ENCODE measurements around the gene GPR62.

The GPR62 gene

DNA sequence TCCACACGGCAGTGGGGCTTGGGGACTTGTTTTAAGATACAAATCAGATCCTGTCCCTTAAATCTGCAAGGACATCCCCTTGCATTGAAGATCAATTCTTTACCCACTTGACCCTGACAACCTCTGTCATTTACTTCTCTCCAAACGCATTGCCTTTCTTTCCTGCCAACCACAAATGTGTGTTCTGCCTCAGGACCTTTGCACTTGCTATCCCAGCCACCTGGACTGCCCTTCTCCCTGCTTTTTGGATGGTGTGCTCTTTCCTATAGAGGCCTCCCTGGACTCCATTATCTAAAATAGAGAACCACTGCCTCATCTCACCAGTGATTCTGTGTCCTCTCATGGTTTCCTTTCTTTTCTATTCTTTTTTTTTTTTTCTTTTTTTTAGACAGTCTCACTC, 42.0 kb downstream of the GPR62 start:
- TF ChIP-seq, protein P1, sequence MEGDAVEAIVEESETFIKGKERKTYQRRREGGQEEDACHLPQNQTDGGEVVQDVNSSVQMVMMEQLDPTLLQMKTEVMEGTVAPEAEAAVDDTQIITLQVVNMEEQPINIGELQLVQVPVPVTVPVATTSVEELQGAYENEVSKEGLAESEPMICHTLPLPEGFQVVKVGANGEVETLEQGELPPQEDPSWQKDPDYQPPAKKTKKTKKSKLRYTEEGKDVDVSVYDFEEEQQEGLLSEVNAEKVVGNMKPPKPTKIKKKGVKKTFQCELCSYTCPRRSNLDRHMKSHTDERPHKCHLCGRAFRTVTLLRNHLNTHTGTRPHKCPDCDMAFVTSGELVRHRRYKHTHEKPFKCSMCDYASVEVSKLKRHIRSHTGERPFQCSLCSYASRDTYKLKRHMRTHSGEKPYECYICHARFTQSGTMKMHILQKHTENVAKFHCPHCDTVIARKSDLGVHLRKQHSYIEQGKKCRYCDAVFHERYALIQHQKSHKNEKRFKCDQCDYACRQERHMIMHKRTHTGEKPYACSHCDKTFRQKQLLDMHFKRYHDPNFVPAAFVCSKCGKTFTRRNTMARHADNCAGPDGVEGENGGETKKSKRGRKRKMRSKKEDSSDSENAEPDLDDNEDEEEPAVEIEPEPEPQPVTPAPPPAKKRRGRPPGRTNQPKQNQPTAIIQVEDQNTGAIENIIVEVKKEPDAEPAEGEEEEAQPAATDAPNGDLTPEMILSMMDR (IDR thresholded peaks at IDR 0.05; ENCODE audit: extremely low read depth, insufficient read depth, missing control alignments): no peak
- in situ Hi-C loops (cut with MboI; ENCODE audit: low pct_unique_long_range_greater_than_20kb, low sequenced_read_pairs, unreplicated experiment): no loop called here
- DNase-seq (ENCODE audit: low spot score): no peak

GRCh38 chr3:51997935-51998596, 42.9 kb downstream of the GPR62 start:
- in situ Hi-C loops (cut with MboI; ENCODE audit: low pct_unique_long_range_greater_than_20kb, low sequenced_read_pairs, unreplicated experiment): no loop called here
- TF ChIP-seq, protein P1 (IDR thresholded peaks at IDR 0.05; ENCODE audit: extremely low read depth, insufficient read depth, missing control alignments): no peak
- no peak for DNase-seq (ENCODE audit: low spot score)

GRCh38 chr3:51998774-51999173, 43.6 kb downstream of the GPR62 start:
- TF ChIP-seq, protein P1 (IDR thresholded peaks at IDR 0.05; ENCODE audit: extremely low read depth, insufficient read depth, missing control alignments): no peak
- DNase-seq (ENCODE audit: low spot score): no peak
- in situ Hi-C loops (cut with MboI; ENCODE audit: low pct_unique_long_range_greater_than_20kb, low sequenced_read_pairs, unreplicated experiment): no loop called here

- TF ChIP-seq, protein P1 (IDR thresholded peaks at IDR 0.05; ENCODE audit: extremely low read depth, insufficient read depth, missing control alignments): no peak
- in situ Hi-C loops (cut with MboI; ENCODE audit: low pct_unique_long_range_greater_than_20kb, low sequenced_read_pairs, unreplicated experiment): loop anchor here (5.0 kb wide), 1 partner anchor 142 kb away; no protein-coding TSS in a partner anchor
- DNase-seq (ENCODE audit: low spot score): no peak
Observed at GRCh38 chr3:51999846-52000245, 44.7 kb downstream of the GPR62 start.

DNA sequence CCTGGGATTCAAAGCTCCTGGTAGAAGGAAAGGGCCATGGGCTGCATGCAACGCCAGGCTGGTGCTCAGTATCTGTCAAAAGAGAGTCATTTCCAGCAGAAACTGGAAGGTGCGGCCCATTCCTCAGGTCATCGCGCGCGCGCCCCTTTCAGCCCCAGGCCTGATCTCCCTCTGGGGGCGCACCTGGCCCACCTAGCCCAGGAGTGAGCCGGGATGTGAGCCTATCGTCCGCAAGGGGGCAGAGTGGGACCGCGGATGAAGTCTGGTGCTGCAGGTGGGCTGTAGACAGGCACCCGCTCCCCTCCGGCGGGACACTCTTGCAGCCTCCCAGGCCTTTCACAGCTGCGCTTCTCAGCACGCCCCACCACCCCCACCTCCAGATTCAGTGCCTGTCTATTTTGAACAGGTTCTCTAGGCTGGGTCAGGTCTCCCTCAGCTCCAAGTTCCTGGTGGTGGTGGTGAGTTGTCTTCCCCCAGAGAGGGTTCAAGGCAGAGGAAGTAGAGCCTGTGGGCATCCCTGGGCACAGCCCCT, 46.3 kb downstream of the GPR62 start:
- in situ Hi-C loops (cut with MboI; ENCODE audit: low pct_unique_long_range_greater_than_20kb, low sequenced_read_pairs, unreplicated experiment): loop anchor here (5.0 kb wide), 1 partner anchor 141 kb away; no protein-coding TSS in a partner anchor
- TF ChIP-seq, protein P1 (IDR thresholded peaks at IDR 0.05; ENCODE audit: extremely low read depth, insufficient read depth, missing control alignments): peak; percentile 99
- peak; percentile 92 for DNase-seq (ENCODE audit: low spot score)

GRCh38 chr3:52002748-52003147, 47.6 kb downstream of the GPR62 start:
- in situ Hi-C loops (cut with MboI; ENCODE audit: low pct_unique_long_range_greater_than_20kb, low sequenced_read_pairs, unreplicated experiment): loop anchor here (5.0 kb wide), 1 partner anchor 140 kb away; no protein-coding TSS in a partner anchor
- DNase-seq (ENCODE audit: low spot score): no peak
- TF ChIP-seq, protein P1 (IDR thresholded peaks at IDR 0.05; ENCODE audit: extremely low read depth, insufficient read depth, missing control alignments): no peak
